ENCODE results near the gene GPR146. TPM values are rescaled to one million over a fixed set of nuclear protein-coding genes. Genes with fewer than 3 reads are reported as not detected.

The GPR146 gene
- total and polyA plus RNA-seq, 2 of the 8 experiments (the other 6 are each of a cell fraction or from before 2014, with no cell fraction given): 1.8 to 2.7 TPM

GRCh38 chr7:1004018-1004852, 40.1 kb upstream of the GPR146 start:
- H3K56ac ChIP-seq (replicated peaks; ENCODE audit: insufficient read length, low read depth, low read length): no peak overlapping the region
- FAIRE-seq (no peak), DNase-seq (ENCODE audit: low read depth in 1 of 2, low spot score in 2 of 2) (no peak)
- no peak overlapping the region for H3K14ac ChIP-seq (ENCODE audit: insufficient read length)
- ChIA-PET CTCF (ENCODE audit: partially characterized antibody) (interaction anchor here (2.3 to 4.7 kb wide), 2 partner anchors 10 to 61 kb away, joined by 9 to 36 read pairs; no protein-coding TSS in a partner anchor), POLR2A (ENCODE audit: partially characterized antibody) (no interaction called here)
- H3K36me3 ChIP-seq (ENCODE audit: control insufficient read depth in 2 of 4, insufficient read depth in 4 of 4, low read length in 3 of 4): peaks cover 0 to 5% (median 0%) of the 10 kb centered on the region in 4 experiments; a peak in 2 of 8 replicates
- H3K79me2 ChIP-seq (ENCODE audit: control insufficient read depth in 1 of 2, insufficient read depth in 2 of 2, low read length in 2 of 2): no peaks in the 10 kb centered on the region; a peak in 1 of 4 replicates
- H3K79me1 ChIP-seq (ENCODE audit: low read depth, low read length): peaks cover 4% of the 10 kb centered on the region
- 91% methylated on average over 30 of the region's 32 CpGs; no CpG with 5 or more reads in 1 of the 2 experiments for WGBS, 2 experiments (ENCODE audit: extremely low coverage in 1 of 2, insufficient coverage in 1 of 2, insufficient read length in 1 of 2, insufficient replicate concordance in 2 of 2, low coverage in 1 of 2, low lambda C conversion rate in 2 of 2, missing lambda C conversion rate in 1 of 2)
- H4K20me1 ChIP-seq (replicated peaks in 1 of 2; ENCODE audit: control insufficient read depth in 1 of 2, insufficient read depth in 2 of 2, low read length in 2 of 2): peaks cover 0 to 8% of the 10 kb centered on the region in 2 experiments
- H3K9me3 ChIP-seq (ENCODE audit: insufficient read depth in 2 of 2, low read depth in 1 of 2, low read length in 1 of 2): no peaks in the 10 kb centered on the region; a peak in 1 of 4 replicates
- no peak overlapping the region for H2BK120ac ChIP-seq (replicated peaks; ENCODE audit: low read depth, low read length)
- H2AFZ ChIP-seq (ENCODE audit: low read length): no peak overlapping the region
- no peak overlapping the region for H3K4ac ChIP-seq (replicated peaks; ENCODE audit: insufficient read length, low read depth, low read length)
- no peak overlapping the region for H2BK5ac ChIP-seq (ENCODE audit: low read depth, low read length)
- no peak overlapping the region for H2BK20ac ChIP-seq (ENCODE audit: low read length)
- no peak overlapping the region for H4K5ac ChIP-seq (ENCODE audit: insufficient read length, low read depth, low read length)
- 0 out of 2 replicates have a peak overlapping the region, but pooled peaks have one; percentile 9 for H2BK12ac ChIP-seq (ENCODE audit: low read depth, low read length)
- H2AK5ac ChIP-seq (ENCODE audit: low read depth, low read length): no peak overlapping the region
- H3K9ac ChIP-seq (replicated peaks in 1 of 4; ENCODE audit: extremely low read depth in 1 of 4, low read depth in 3 of 4, low read length in 3 of 4): no peak overlapping the region
- H3K27me3 ChIP-seq (replicated peaks in 1 of 4; ENCODE audit: control insufficient read depth in 3 of 4, extremely low read depth in 1 of 4, insufficient read depth in 3 of 4, low read length in 3 of 4): no peaks in the 10 kb centered on the region
- H3K4me2 ChIP-seq (ENCODE audit: insufficient read depth in 1 of 2, low read depth in 2 of 2, low read length in 2 of 2): no peak overlapping the region
- H3K4me3 ChIP-seq (ENCODE audit: extremely low read depth in 1 of 4, insufficient read depth in 2 of 4, low read depth in 3 of 4, low read length in 4 of 4): no peak overlapping the region
- TF ChIP-seq KDM1A (IDR thresholded peaks at IDR 0.05; ENCODE audit: borderline replicate concordance, low read length) (no peak), JUND (IDR thresholded peaks at IDR 0.05; ENCODE audit: low read length) (no peak), SAP30 (IDR thresholded peaks at IDR 0.05; ENCODE audit: insufficient read depth, insufficient replicate concordance, low read length) (no peak), TBP (IDR thresholded peaks at IDR 0.05; ENCODE audit: low read depth, low read length) (no peak), SP2 (IDR thresholded peaks at IDR 0.05; ENCODE audit: low read length) (no peak), SUZ12 (IDR thresholded peaks at IDR 0.05; ENCODE audit: low read length) (no peak), SP4 (IDR thresholded peaks at IDR 0.05; ENCODE audit: low read length) (no peak), EZH2 (IDR thresholded peaks at IDR 0.05; ENCODE audit: low read depth, low read length, severe bottlenecking) (no peak)
- no peak overlapping the region for H3K23ac ChIP-seq (ENCODE audit: insufficient read length)
- no peak overlapping the region; the same call in 1 of the 2 replicates for H4K8ac ChIP-seq (ENCODE audit: extremely low read depth, insufficient read depth, low read length)
- peaks cover 0 to 3% (median 2%) of the 10 kb centered on the region in 4 experiments; a peak in 2 of 7 replicates for H3K4me1 ChIP-seq (replicated peaks in 1 of 4; ENCODE audit: control insufficient read depth in 3 of 4, insufficient read depth in 4 of 4, low read length in 3 of 4)
- no peak overlapping the region for H2BK15ac ChIP-seq (ENCODE audit: low read length)
- H3K18ac ChIP-seq (ENCODE audit: extremely low read depth, low read length): no peak overlapping the region
- H4K91ac ChIP-seq (replicated peaks; ENCODE audit: insufficient read length, low read length): no peak overlapping the region
- H3K27ac ChIP-seq (ENCODE audit: low read depth, low read length): no peak overlapping the region
- no peaks in the 10 kb centered on the region for H3K23me2 ChIP-seq (ENCODE audit: low read depth, low read length)

All from H1 (cell line).